OCI-LY7 (cell line): ENCODE measurements around the gene RIC1. TPM values are rescaled to one million over a fixed set of nuclear protein-coding genes. Genes with fewer than 3 reads are reported as not detected.

Experiments
- BruUV-seq: library from RNA; stranded (reverse); fragments of 400-500 nt; replicated peaks from 2 replicates; lab custom pipeline; 2021; lab: Mats Ljungman, UMichigan
- CTCF ChIA-PET: fragments of 300-600 bp; sonication (Branson Sonifier 250); formaldehyde crosslinking; loops from one replicate; lab custom pipeline; 2022; ENCODE audit warnings: antibody characterized with exemption; ENCODE audit not compliant: unreplicated experiment; lab: Charles Lee
- POLR2A ChIA-PET: fragments of 300-600 bp; sonication (Branson Sonifier 250); formaldehyde crosslinking; loops from one replicate; lab custom pipeline; 2022; ENCODE audit warnings: antibody characterized with exemption; lab: Charles Lee
- DNase-seq: peaks from one replicate; pipeline ENCODE4 v3.0.0-alpha.2; 2015; ENCODE audit warnings: low spot score
- H2AFZ ChIP-seq: fragments of 200-600 bp; sonication (generic), shearing (Covaris generic); 2 replicates; pipeline ENCODE4 v1.6.1; 2014; ENCODE audit warnings: mild to moderate bottlenecking, antibody characterized with exemption, low read length, moderate library complexity
- H3K27ac ChIP-seq: fragments of 200-600 bp; sonication (generic); 2 replicates; pipeline ENCODE4 v1.5.1; 2014; ENCODE audit warnings: mixed run types, low read depth, mild to moderate bottlenecking, moderate library complexity, low read length, inconsistent platforms; ENCODE audit not compliant: poor library complexity, severe bottlenecking
- H3K36me3 ChIP-seq: fragments of 200-600 bp; sonication (generic); 2 replicates; pipeline ENCODE4 v1.6.1; 2014; ENCODE audit warnings: mild to moderate bottlenecking, antibody characterized with exemption, low read length, moderate library complexity, mixed read lengths; ENCODE audit not compliant: insufficient read depth
- H3K4me1 ChIP-seq: fragments of 200-600 bp; sonication (generic); 2 replicates; pipeline ENCODE4 v1.5.1; 2014; ENCODE audit warnings: mild to moderate bottlenecking, low read length; ENCODE audit not compliant: insufficient read depth, poor library complexity, severe bottlenecking
- H3K4me2 ChIP-seq: fragments of 200-600 bp; sonication (generic); 2 replicates; pipeline ENCODE4 v1.6.1; 2014; ENCODE audit warnings: mild to moderate bottlenecking, low read length
- H3K4me3 ChIP-seq: fragments of 200-600 bp; sonication (generic); 2 replicates; pipeline ENCODE4 v1.5.1; 2014; ENCODE audit warnings: mild to moderate bottlenecking, low read depth, low read length; ENCODE audit not compliant: poor library complexity, severe bottlenecking
- H3K79me2 ChIP-seq: fragments of 200-600 bp; sonication (generic); 2 replicates; pipeline ENCODE4 v1.6.1; 2016; ENCODE audit warnings: low read depth, mild to moderate bottlenecking, low read length, moderate library complexity, mixed read lengths; ENCODE audit not compliant: insufficient read depth
- H3K9me2 ChIP-seq: fragments of 200-600 bp; sonication (generic); 2 replicates; pipeline ENCODE4 v1.6.1; 2016; ENCODE audit warnings: mild to moderate bottlenecking, low read length, mixed read lengths; ENCODE audit not compliant: insufficient read depth
- H3K9me3 ChIP-seq: fragments of 200-600 bp; sonication (generic); 2 replicates; pipeline ENCODE4 v1.6.1; 2014; ENCODE audit warnings: mild to moderate bottlenecking, mixed run types, low read length, mixed read lengths
- H4K20me1 ChIP-seq: fragments of 200-600 bp; sonication (generic); 2 replicates; pipeline ENCODE4 v1.6.1; 2014; ENCODE audit warnings: mild to moderate bottlenecking, antibody characterized with exemption, low read length, moderate library complexity, mixed read lengths; ENCODE audit not compliant: insufficient read depth
- EZH2phosphoT487 ChIP-seq: fragments of 200-600 bp; sonication (generic); IDR thresholded peaks from 2 replicates; pipeline ENCODE4 v1.6.1; 2018; ENCODE audit warnings: low read depth, borderline replicate concordance, mild to moderate bottlenecking, mixed run types, antibody characterized with exemption, low read length, moderate library complexity, mixed read lengths
- intact Hi-C: fragments of 100-400 bp; cut with micrococcal nuclease; formaldehyde crosslinking; loops from one replicate; pipeline ENCODE4 v1.10.0; 2022; ENCODE audit not compliant: unreplicated experiment
- total RNA-seq, 2 experiments: library from RNA; depleted of rRNA in 1 of 2; stranded (reverse); fragments of >200 nt in 1 of 2; shearing (Covaris generic) in 1 of 2; gene quantifications; 2 replicates each; pipeline ENCODE4 v1.2.3, GENCODE V29; 2014 to 2022
- TF ChIP-seq, protein P1 (sequence below): fragments of 200-600 bp; sonication (generic); conservative IDR thresholded peaks from 2 replicates; pipeline ENCODE4 v1.5.1; 2014; ENCODE audit warnings: mild to moderate bottlenecking, antibody characterized with exemption, low read length, moderate library complexity, mixed read lengths

RIC1 gene
- total RNA-seq, 2 experiments from 2014 or later, result 77.0 to 84.6 TPM

DNA sequence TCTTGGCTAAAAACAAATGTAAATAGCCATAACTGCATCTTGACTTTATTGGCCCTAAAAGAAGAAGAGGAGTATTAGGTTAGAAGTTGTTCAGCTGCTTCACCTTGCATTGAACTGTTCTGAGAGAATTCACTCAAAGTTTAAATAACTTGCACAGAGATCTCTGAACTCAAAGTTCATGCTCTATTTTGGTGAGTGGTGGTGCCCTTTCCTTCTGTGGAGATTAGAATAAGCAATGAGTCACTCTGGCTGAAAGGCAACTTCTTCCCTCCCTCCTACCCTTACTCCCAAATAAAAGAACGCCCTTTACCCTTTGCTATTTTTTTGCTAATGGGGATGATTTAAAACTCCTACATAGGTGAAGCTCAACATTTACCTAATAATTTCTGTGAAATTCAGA, 155.1 kb downstream of the RIC1 start:
- no peak for DNase-seq
- Histone ChIP-seq H3K27ac (no peak overlapping the region), H4K20me1 (no peaks in the 10 kb centered on the region), H3K36me3 (peaks cover 72% of the 10 kb centered on the region), H3K79me2 (no peaks in the 10 kb centered on the region), H3K9me2 (no peaks in the 10 kb centered on the region), H3K4me2 (no peak overlapping the region), H2AFZ (no peak overlapping the region), H3K4me1 (no peaks in the 10 kb centered on the region), H3K9me3 (peaks cover 12% of the 10 kb centered on the region; the same call in 1 of the 2 replicates), H3K4me3 (no peak overlapping the region)
- POLR2A ChIA-PET, result no interaction called here
- TF ChIP-seq, protein P1, sequence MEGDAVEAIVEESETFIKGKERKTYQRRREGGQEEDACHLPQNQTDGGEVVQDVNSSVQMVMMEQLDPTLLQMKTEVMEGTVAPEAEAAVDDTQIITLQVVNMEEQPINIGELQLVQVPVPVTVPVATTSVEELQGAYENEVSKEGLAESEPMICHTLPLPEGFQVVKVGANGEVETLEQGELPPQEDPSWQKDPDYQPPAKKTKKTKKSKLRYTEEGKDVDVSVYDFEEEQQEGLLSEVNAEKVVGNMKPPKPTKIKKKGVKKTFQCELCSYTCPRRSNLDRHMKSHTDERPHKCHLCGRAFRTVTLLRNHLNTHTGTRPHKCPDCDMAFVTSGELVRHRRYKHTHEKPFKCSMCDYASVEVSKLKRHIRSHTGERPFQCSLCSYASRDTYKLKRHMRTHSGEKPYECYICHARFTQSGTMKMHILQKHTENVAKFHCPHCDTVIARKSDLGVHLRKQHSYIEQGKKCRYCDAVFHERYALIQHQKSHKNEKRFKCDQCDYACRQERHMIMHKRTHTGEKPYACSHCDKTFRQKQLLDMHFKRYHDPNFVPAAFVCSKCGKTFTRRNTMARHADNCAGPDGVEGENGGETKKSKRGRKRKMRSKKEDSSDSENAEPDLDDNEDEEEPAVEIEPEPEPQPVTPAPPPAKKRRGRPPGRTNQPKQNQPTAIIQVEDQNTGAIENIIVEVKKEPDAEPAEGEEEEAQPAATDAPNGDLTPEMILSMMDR, result no peak
- no peak for TF ChIP-seq EZH2phosphoT487
- BruUV-seq, result no TSS peak
- intact Hi-C loops, result no loop called here
- CTCF ChIA-PET, result no interaction called here

DNA sequence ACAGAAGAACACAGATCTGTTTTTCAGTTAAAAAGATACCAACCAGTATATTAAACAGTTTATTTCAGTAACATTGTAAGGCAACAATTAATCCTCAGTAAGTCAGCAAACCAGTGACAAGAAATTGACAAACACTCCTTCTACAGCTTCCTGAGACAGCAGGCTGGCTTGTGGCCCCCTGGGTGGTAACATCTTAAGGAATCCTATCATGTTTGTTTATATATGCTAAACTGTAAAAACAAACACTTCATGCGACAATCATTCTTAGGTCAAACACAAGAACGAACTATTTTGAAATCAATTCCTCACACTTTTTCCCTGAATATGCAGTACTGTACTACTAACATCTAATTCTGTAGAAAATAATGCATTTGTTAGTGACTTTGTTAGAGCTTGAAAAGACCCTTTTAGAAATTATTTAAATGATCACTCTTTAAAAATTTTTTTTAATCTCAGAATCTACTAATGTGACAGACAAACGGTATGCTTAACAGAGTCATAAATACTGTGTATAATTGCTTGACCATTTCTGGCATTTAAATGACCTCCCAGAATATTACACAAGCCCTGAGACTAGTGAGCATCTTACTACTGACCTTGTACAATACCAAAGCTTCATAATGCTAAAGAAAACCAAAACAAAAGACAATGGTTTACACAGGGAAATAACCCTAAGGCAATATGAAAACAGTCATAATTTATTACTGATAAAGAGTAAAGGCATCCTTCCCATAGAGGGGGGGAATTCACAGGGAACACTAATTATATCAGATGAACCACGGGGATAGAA, 155.8 kb downstream of the RIC1 start:
- no peaks in the 10 kb centered on the region for H3K79me2 ChIP-seq
- peaks cover 70% of the 10 kb centered on the region for H3K36me3 ChIP-seq
- DNase-seq, result no peak
- BruUV-seq, result no TSS peak
- no peaks in the 10 kb centered on the region for H3K9me2 ChIP-seq
- no peaks in the 10 kb centered on the region for H4K20me1 ChIP-seq
- TF ChIP-seq EZH2phosphoT487, result no peak
- TF ChIP-seq, protein P1, result no peak
- intact Hi-C loops, result no loop called here
- H2AFZ ChIP-seq, result no peak overlapping the region
- CTCF ChIA-PET, result no interaction called here
- H3K4me3 ChIP-seq, result no peak overlapping the region
- H3K27ac ChIP-seq, result no peak overlapping the region
- no peaks in the 10 kb centered on the region for H3K4me1 ChIP-seq
- no peak overlapping the region for H3K4me2 ChIP-seq
- H3K9me3 ChIP-seq, result 0 out of 2 replicates have a peak, but pooled peaks cover 6% of the 10 kb centered on the region
- POLR2A ChIA-PET, result no interaction called here
